A375 (cell line): Measurements from ENCODE around the gene DNTT. TPM values are rescaled to one million over a fixed set of nuclear protein-coding genes. Genes with fewer than 3 reads are reported as not detected.

Experiments
- total RNA-seq: library from RNA; depleted of rRNA; stranded (reverse); fragments of >200 nt; shearing (Covaris generic); gene quantifications from 2 replicates; pipeline ENCODE4 v1.2.3, GENCODE V29; 2014; rRNA removed

Gene DNTT
- not detected in 2 replicates for total RNA-seq

GRCh38 chr10:96304230-96304629 is at the start of gene DNTT:
DNTT (plus strand) TSS chr10:96304434; CDS start chr10:96304498, 64 bp downstream.

GRCh38 chr10:96271016-96271815 is 33.0 kb upstream of the DNTT start, which contains the start of gene BLNK:
BLNK (minus strand) TSS chr10:96271569; CDS start chr10:96271398, 171 bp downstream.

GRCh38 chr10:96358851-96359540 is 54.8 kb downstream of the DNTT start, which contains the start of gene OPALIN:
OPALIN (minus strand) TSS chr10:96359002; CDS start chr10:96358896, 106 bp downstream.

Other genes with a start within 250 kb of the DNTT start
- 8.9 and 11.0 TPM in 2 replicates for gene ZNF518A, start 174.1 kb upstream of the DNTT start, total RNA-seq
- gene BLNK, start 32.9 kb upstream of the DNTT start, total RNA-seq = not detected in 2 replicates
- gene OPALIN, start 54.6 kb downstream of the DNTT start, total RNA-seq = not detected in 2 replicates
- gene TLL2, start 209.5 kb downstream of the DNTT start, total RNA-seq = 0.32 and 0.79 TPM in 2 replicates